GM08714 (cell line): Measurements from ENCODE around the gene TMC1.

Experiments used
- H3K4me3 ChIP-seq: fragments of 200-500 bp; sonication (Bioruptor generic); 2 replicates; pipeline ENCODE4 v1.5.1; 2014; ENCODE audit warnings: mild to moderate bottlenecking, low read length, inconsistent platforms
- ZNF274 ChIP-seq: IDR thresholded peaks from 2 replicates; pipeline ENCODE4 v1.6.1; 2012; ENCODE audit warnings: mild to moderate bottlenecking, low read depth, low read length

Gene TMC1

DNA sequence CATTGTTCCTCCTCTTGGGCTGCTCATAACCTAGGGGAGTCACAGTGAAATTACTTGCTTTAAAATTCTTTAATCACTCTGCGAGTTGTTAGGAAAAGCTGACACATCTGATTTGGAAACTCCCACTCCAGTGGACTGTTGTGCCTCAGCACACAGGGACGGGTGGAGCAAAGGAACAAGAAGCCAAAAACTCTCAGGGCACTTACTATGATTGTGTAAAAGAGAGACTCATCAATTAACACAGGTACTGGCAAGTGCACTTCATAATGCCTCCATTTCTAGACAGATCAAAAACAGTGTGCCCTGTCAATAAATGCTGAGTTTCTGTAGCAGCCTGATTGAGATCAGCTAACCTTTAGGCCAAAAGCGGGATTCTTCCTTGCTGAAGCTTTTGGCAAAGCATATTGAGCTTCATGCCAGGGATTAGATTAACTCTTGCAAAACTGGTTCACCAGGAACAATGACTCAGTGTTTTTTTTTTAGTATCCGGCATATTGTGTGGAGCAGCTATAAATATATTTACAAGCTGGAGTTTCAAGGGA, 55.9 kb downstream of the TMC1 start:
- no peak for TF ChIP-seq ZNF274
- H3K4me3 ChIP-seq = no peak overlapping the region

DNA sequence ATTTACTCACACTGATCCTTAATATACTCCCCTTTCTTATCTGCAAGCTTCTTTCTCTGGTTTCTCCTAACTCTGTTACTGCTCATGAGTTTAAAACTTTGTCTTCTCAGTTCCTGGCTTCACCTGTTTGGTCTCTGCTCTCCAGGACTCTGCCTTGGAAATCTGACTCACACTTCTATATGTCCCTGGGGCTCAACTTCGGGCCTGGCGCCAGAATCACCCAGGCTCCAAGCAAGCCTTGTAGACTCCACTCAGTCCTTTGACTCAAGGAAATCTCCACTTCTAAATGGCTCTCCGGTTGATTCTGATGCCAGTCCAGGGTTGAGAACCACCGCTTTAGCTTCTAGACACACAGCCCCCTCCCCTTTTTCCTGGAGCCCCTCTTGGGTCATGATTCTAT, 57.8 kb downstream of the TMC1 start:
- no peak for TF ChIP-seq ZNF274
- H3K4me3 ChIP-seq = no peak overlapping the region

DNA sequence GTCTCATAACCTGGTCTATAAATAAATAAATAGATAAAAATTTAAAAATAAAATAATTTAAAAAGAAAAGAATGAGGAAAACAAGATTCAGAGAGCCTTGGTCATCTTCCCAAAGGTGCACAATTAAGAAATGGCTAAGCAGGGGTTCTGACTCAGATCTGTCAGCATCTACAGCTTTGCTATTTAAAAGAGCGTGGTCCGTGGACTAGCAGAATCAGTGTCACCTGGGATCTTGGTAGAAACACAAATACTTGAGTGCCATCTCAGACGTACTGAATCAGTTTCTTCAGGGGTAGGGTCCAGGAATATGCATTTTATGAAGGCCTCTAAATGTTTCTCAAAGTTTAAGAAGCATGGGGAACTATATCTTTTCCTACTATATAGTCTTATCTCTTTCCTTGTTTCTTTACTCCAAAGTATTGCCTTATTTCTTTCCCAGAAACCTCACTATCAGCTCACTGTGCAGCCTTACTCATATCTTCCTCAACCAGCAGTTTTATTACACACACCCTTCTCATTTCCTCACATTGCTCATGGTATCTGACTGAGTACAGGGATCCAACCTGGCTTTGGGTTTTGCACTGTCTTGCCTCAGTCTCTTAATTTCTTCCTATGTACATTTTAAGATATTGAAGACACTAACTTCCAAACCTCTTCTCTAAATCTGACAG, 58.6 kb downstream of the TMC1 start:
- no peak for TF ChIP-seq ZNF274

DNA sequence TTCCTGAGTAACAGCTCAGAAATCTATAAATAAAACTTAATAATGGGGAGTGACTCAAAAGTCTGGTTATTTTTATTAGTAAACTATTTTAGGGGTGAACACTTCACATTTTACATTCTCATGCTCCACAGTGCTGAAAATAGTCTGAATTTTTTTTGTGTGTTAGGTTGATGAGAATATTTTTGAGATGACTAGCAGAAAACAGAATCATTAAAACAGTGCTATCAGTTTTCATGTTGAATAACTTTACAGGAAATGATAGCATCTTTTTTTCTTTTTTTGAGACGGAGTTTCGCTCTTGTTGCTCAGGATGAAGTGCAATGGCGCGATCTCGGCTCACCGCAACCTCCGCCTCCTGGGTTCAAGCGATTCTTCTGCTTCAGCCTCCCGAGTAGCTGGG, 60.3 kb downstream of the TMC1 start:
- H3K4me3 ChIP-seq = no peak overlapping the region
- no peak for TF ChIP-seq ZNF274

More for the DNA sequence above, 58.6 kb downstream of the TMC1 start:
- no peak overlapping the region for H3K4me3 ChIP-seq

DNA sequence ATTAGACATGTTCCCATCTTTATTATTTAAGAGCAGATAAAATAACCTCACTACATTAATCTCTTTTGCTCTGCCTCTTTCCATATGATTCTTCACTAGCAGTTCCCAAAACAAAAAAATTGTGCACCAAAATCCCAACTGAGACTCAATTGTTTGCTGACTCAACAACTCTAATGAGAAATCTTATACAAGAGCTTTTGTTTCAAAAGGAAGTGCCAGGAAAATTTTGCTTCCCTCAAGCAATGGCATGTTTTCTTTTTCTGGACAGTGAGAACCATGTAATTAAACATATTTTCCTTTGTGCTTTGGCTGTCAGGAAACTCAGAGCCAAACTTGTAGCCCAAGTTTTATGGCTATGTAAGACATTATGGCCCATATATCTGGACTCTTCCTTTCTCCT, 62.0 kb downstream of the TMC1 start:
- no peak for TF ChIP-seq ZNF274
- no peak overlapping the region for H3K4me3 ChIP-seq

DNA sequence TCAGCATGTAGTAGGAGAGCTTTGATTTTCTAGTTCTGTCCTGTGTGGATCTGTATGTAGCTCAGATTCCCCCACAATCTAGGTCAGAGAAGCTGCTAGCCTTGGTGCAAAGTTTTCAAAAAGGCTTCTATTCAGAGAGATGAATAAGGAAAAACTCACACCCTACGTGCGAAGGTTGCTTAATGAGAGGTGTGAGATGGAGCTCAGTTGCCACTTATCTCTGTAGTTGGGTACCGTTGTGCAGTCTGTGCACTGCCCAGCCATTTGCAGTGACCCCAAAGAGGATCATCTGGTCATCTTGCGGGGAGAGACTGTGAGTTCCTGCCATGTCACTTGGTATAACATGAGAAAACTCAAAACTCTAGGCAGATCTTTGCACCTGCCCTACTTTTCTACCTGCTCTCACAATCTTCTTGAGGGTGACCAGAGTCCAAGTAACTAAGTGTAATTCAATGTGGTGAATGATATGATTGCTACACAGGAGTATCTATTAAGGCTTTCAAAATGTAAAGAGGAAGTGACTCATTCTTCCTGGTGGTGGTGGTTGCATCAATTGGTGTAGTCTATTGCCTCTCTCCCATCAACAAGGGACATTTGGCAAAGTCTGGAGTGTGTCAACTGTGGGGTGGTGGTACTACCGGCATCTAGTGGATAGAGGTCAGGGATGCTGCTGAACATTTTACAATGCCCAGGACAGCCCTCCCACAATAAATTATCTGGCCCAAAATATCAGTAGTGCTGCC, 65.2 kb downstream of the TMC1 start:
- no peak for TF ChIP-seq ZNF274

DNA sequence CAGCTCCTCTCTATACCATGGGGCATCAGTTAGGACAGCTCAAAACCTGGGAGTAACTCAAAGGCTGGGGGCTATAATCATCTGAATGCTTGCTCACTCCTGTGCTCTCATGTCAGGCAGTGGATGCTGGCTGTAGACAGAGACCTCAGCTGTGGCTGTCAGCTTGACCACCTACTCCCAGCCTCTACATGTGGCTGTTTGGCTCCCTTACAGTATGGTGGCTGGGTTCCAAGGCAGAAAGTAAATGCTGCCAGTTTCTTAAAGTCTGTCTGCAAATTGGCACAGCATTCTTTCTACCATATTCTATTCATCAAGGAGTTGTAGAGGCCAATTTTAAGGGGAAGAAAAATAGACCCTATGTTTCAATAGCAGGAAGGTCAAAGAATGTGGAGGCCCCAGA, 66.9 kb downstream of the TMC1 start:
- no peak for TF ChIP-seq ZNF274
- H3K4me3 ChIP-seq = no peak overlapping the region

More for the DNA sequence above, 65.2 kb downstream of the TMC1 start:
- H3K4me3 ChIP-seq = no peak overlapping the region

DNA sequence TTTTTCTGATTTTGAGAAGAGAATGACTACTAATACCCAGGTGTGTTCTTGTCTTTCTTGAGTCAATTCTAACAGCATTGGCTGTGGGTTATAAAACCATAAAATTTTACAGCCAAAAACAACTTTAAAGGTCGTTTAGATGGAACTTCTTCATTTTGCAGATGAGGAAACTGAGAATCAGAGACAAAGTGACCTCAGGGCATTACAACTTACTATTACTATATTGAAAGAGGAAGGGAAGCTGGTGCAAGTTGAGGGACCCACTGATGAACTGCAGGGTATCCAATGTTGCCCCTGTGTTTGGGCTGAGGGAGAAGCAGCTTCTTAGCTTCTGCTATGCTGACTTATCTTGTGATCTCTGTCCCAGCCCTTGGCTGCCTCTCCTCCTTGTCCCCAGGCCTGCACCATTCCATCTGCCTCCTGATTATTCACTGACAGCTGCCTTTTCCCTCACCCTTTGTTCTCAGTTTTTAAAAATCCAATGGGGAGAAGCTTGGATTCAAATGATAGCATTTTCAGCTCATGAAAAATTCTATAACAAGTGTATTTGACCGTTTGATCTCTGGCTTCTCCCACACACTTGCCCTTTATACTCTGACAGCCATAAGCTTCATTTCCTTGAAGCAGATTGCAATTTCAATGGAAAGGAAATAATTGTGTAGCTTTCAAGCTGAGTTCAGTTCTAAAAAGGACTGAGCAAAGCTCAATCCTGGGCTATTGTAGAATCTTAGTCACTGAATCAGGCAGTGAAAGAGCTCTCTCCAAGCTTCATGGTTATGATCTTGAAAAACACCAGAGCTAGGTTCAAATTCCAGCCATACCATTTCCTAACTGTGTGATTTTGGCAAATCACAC, 68.5 kb downstream of the TMC1 start:
- no peak overlapping the region for H3K4me3 ChIP-seq
- TF ChIP-seq ZNF274 = no peak

DNA sequence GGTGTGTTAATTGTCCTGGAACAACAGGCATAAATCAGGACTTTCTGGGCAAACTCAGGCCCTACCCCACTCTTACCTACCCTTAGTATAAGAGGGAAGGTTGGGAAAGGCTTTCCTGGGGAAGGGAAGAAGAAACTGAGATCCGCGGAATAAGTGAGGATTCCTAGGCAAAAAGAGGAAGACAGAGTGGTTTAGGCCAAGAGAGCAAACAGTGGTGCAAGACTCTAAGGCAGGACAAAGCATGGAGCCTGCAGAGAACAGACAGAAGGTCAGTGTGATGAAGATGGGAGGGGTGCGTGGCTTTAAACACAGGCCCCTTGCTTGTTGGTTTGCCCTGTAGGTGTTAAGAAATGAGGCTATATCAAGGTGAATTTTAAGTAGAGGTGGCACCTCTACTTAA, 69.4 kb downstream of the TMC1 start:
- no peak for TF ChIP-seq ZNF274

DNA sequence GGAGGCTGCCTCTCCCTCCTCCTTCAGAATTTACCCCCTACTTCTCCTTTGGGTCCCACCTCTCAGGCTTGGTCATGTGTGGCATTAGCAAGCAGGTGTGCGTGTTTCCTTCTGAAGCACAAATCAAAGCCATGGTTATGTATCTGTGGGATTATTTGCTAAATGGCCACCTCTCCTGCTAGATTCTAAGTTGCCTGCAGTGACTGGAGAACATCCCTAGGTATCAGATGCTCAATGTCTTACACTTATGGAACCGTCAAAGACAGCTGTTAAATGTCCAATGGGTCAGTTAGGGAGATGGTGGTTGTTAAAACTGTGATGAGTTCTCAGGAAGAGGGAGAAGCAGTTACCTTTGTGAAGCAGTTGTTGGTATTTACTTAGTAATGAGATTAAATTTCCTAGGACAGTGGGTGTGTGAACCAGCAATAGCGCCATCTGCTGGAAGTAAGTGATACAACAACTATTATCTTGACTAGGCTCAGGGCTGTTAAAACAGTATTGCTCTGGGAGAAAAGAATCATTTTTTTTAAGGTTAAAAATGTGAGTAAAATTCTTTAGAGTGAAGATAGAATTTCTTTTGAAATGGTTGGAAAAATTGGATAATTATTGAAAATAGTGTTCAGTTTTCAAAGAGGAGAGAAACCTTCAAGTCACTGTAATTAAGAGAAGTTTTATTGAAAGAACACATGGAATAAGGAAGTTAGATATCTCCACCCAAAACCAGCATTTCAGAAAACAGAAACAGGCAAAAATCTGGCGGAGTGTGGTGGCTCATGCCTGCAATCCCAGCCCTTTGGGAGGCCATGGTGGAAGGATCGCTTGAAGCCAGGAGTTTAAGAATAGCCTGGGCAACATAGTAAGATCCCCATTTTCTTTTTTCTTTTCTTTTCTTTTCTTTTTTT, 71.3 kb downstream of the TMC1 start:
- no peak overlapping the region for H3K4me3 ChIP-seq
- TF ChIP-seq ZNF274 = no peak

More for the DNA sequence above, 69.4 kb downstream of the TMC1 start:
- no peak overlapping the region for H3K4me3 ChIP-seq

DNA sequence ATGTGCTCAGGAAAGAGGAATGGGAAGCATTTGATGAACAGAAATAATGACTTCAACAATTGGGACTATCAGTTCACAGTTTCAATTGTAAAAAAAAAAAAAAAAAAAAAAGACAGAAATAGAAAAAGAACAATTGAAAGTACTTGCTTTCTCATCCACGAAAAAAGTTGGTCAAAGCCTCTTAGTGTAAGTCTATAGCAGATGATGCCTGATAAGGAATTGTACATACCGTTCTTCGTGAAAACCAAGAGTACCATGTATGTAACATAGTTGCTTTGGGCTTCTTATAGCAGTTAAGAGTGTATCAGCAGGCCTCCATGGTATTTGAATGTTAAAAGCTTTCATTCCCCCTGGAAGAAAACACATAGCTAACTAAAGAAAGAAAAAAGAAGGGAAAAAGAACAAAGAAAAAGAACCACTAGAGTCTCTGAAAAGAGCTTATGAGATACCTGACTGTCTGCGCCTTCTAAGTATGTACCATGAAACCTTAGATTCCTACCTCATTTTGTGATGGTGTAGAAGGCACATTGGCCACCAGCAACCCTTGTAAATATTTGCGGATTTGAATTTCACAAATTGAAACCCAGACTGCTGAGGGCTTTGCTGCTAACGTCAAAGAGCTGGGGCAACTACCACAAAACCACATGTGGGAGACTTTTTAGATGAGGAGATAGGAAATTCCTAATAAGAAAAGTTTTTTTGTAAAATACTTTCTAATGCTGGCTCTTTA, 75.2 kb downstream of the TMC1 start:
- H3K4me3 ChIP-seq = no peak overlapping the region

DNA sequence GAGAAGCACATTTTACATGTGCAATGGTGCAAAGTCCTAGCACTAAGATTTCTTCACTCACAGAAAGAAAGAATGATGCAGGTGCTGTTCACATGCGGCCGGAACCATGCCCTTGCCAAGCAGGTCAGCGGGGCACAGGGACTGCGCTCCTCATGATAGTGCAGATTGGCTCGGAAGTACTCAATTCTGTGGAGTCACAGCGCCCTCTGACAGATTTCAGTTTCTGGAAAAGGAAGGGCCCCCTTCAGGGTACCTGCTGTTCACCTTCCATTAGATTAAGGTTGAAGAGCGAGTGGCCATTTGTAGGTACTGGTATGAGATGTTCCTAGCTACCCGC, 75.7 kb downstream of the TMC1 start:
- no peak for TF ChIP-seq ZNF274
- H3K4me3 ChIP-seq = no peak overlapping the region

More for the DNA sequence above, 75.2 kb downstream of the TMC1 start:
- TF ChIP-seq ZNF274 = no peak

DNA sequence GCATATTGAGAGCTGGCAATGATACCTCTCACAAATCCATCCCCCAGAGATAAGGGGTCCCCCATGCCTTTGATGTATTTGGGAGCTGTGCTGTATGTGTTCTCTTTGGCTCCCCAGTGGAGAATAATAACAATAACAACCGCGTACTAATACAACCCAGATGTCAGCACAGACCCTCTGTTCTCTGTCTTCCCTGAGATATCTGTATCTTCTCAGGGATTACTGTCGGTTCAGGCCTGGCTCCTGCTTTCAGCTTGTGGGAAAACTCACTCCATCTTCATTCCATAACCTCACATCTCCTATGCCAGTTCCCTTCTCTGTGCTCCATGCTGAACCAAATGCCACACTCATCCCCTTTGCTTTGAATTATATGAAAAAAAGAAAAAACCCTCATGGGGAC, 76.2 kb downstream of the TMC1 start:
- no peak overlapping the region for H3K4me3 ChIP-seq
- TF ChIP-seq ZNF274 = no peak
